ENCODE measurements around the gene EPB41L4A.

DNA sequence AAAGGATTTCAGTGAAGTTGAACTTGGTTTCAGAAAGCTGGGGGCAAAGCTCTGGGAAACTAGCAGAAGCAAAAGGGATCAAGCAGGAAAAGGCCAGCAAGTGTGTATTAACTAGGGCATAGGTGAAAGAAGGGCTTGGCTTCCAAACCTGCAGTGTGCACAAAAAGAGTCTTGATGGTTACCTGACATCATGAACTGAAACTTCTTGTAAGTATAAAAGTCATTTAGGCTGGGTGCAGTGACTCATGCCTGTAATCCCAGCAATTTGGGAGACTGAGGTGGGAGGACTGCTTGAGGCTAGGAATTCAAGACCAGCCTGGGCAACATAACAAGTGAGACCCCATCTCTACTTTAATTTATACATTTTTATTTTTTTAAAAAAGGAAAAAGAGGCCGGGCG lies 216.4 kb downstream of the EPB41L4A start:
- TF ChIP-seq, protein P1, sequence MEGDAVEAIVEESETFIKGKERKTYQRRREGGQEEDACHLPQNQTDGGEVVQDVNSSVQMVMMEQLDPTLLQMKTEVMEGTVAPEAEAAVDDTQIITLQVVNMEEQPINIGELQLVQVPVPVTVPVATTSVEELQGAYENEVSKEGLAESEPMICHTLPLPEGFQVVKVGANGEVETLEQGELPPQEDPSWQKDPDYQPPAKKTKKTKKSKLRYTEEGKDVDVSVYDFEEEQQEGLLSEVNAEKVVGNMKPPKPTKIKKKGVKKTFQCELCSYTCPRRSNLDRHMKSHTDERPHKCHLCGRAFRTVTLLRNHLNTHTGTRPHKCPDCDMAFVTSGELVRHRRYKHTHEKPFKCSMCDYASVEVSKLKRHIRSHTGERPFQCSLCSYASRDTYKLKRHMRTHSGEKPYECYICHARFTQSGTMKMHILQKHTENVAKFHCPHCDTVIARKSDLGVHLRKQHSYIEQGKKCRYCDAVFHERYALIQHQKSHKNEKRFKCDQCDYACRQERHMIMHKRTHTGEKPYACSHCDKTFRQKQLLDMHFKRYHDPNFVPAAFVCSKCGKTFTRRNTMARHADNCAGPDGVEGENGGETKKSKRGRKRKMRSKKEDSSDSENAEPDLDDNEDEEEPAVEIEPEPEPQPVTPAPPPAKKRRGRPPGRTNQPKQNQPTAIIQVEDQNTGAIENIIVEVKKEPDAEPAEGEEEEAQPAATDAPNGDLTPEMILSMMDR (IDR thresholded peaks at IDR 0.05), result no peak
- no peak for TF ChIP-seq POLR2AphosphoS5 (IDR thresholded peaks at IDR 0.05; ENCODE audit: low read depth, low read length)
- TF ChIP-seq, protein P2, sequence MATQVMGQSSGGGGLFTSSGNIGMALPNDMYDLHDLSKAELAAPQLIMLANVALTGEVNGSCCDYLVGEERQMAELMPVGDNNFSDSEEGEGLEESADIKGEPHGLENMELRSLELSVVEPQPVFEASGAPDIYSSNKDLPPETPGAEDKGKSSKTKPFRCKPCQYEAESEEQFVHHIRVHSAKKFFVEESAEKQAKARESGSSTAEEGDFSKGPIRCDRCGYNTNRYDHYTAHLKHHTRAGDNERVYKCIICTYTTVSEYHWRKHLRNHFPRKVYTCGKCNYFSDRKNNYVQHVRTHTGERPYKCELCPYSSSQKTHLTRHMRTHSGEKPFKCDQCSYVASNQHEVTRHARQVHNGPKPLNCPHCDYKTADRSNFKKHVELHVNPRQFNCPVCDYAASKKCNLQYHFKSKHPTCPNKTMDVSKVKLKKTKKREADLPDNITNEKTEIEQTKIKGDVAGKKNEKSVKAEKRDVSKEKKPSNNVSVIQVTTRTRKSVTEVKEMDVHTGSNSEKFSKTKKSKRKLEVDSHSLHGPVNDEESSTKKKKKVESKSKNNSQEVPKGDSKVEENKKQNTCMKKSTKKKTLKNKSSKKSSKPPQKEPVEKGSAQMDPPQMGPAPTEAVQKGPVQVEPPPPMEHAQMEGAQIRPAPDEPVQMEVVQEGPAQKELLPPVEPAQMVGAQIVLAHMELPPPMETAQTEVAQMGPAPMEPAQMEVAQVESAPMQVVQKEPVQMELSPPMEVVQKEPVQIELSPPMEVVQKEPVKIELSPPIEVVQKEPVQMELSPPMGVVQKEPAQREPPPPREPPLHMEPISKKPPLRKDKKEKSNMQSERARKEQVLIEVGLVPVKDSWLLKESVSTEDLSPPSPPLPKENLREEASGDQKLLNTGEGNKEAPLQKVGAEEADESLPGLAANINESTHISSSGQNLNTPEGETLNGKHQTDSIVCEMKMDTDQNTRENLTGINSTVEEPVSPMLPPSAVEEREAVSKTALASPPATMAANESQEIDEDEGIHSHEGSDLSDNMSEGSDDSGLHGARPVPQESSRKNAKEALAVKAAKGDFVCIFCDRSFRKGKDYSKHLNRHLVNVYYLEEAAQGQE (IDR thresholded peaks at IDR 0.05; ENCODE audit: insufficient read depth in 1 of 2, low read depth in 2 of 2, low read length in 1 of 2), result no peak
